ENCODE results near the gene TRIM24. TPM values are rescaled to one million over a fixed set of nuclear protein-coding genes. Genes with fewer than 3 reads are reported as not detected.

TRIM24 gene
- total RNA-seq, 1 experiment from 2014 or later: 113 TPM

DNA sequence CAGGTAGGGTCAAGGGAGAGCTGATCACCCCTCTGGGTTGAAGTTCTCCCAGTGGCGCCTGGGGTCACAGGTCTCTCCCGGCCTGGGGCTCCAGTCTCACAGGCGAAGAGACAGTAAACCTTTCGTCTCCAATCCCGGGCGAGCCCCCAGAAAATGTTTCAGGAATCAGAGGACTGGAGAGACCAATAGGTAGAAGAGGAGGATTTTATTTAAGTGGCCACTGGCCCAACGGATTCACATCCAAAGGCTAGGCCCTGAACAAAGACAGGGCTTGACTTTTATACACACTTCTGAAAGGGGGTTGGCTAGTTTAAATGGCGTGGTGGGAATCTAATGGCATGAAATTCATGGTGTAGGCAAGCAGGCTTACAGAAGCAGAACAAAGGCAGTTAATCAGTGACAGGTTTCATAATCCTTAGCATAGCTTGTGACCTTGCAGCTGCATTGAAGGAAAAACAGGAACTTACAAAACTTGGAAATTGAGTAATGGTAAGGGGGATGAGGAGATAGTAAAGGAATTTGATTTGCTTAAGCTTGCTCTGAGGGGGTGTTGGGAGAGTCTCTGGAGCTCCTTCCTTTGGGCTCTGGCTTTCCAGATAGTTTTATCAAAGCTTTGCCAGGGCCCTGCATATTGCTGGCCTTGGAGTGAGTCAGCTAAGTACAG, 105.5 kb downstream of the TRIM24 start:
- peak; percentile 71 for TF ChIP-seq GABPB1 (CRISPR knock-in tag; IDR thresholded peaks at IDR 0.05)
- TF ChIP-seq, protein P1, sequence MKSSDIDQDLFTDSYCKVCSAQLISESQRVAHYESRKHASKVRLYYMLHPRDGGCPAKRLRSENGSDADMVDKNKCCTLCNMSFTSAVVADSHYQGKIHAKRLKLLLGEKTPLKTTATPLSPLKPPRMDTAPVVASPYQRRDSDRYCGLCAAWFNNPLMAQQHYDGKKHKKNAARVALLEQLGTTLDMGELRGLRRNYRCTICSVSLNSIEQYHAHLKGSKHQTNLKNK (CRISPR knock-in tag; IDR thresholded peaks at IDR 0.05): no peak
- peaks cover 46% of the 10 kb centered on the region for H3K9me3 Mint-ChIP-seq
- no peak overlapping the region for H3K4me3 Mint-ChIP-seq
- peak; percentile 18 for DNase-seq (ENCODE audit: low spot score)
- H3K27me3 Mint-ChIP-seq (ENCODE audit: low read depth): no peaks in the 10 kb centered on the region
- H3K4me1 Mint-ChIP-seq: no peaks in the 10 kb centered on the region
- ChIA-PET POLR2A (no interaction called here), CTCF (no interaction called here)
- no peak overlapping the region for H3K27ac Mint-ChIP-seq
- no peak for ATAC-seq
- H3K36me3 Mint-ChIP-seq: peaks cover 94% of the 10 kb centered on the region

DNA sequence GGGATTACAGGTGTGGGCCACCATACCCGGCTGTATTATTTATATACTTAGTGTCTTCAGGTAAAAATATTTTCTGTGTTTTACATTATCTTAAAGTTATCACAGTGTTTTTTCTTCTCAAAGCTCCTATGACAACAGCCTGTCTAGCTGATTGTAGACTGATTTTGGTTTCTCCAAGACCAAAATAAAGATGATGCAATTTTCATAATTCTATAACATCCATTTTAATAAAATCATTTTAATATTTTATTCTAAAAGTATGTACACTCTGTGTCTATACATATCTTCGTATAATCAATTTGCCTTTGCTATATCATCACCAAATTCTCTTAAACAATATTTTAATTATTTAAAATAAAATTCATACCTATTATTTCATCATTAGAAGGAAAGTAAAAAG, 108.6 kb downstream of the TRIM24 start:
- Mint-ChIP-seq H3K36me3 (peaks cover 90% of the 10 kb centered on the region), H3K4me3 (no peak overlapping the region), H3K27me3 (ENCODE audit: low read depth) (no peaks in the 10 kb centered on the region), H3K4me1 (no peaks in the 10 kb centered on the region), H3K27ac (no peak overlapping the region), H3K9me3 (peaks cover 25% of the 10 kb centered on the region)
- ATAC-seq (no peak), DNase-seq (ENCODE audit: low spot score) (no peak)
- CTCF ChIA-PET: no interaction called here
- TF ChIP-seq, protein P2, sequence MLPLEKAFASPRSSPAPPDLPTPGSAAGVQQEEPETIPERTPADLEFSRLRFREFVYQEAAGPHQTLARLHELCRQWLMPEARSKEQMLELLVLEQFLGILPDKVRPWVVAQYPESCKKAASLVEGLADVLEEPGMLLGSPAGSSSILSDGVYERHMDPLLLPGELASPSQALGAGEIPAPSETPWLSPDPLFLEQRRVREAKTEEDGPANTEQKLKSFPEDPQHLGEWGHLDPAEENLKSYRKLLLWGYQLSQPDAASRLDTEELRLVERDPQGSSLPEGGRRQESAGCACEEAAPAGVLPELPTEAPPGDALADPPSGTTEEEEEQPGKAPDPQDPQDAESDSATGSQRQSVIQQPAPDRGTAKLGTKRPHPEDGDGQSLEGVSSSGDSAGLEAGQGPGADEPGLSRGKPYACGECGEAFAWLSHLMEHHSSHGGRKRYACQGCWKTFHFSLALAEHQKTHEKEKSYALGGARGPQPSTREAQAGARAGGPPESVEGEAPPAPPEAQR (CRISPR knock-in tag; IDR thresholded peaks at IDR 0.05): no peak
- TF ChIP-seq EMX1 (CRISPR knock-in tag; IDR thresholded peaks at IDR 0.05) (no peak), ESRRA (CRISPR knock-in tag; IDR thresholded peaks at IDR 0.05; ENCODE audit: borderline replicate concordance) (no peak), CREB1 (CRISPR knock-in tag; IDR thresholded peaks at IDR 0.05) (no peak), ATF1 (CRISPR knock-in tag; IDR thresholded peaks at IDR 0.05) (no peak), SOX15 (CRISPR knock-in tag; IDR thresholded peaks at IDR 0.05) (no peak), NR3C1 (CRISPR knock-in tag; conservative IDR thresholded peaks at IDR 0.05; ENCODE audit: low read depth) (no peak)
- TF ChIP-seq, protein P3, sequence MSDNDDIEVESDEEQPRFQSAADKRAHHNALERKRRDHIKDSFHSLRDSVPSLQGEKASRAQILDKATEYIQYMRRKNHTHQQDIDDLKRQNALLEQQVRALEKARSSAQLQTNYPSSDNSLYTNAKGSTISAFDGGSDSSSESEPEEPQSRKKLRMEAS (CRISPR knock-in tag; IDR thresholded peaks at IDR 0.05): no peak
- POLR2A ChIA-PET: no interaction called here

DNA sequence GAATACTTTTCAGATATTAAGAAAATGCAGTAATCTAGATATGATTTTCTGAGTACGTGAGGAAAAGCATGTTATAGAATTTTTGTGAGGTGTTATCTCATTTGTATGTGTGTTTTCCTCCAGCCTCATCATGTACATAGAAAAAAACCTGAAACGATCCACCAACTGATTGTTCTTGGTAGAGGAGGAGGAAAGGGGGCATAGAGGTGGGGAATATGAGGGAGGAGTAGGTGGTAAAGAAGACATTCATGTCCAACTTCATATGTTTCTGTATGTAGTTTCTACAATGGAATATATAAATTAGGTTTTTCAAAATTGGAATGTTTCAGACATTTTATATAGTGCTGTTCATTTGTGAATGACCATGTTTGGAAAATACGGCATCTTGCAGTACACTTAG, 109.4 kb downstream of the TRIM24 start:
- POLR2A ChIA-PET: no interaction called here
- CTCF ChIA-PET: no interaction called here
- peaks cover 18% of the 10 kb centered on the region for H3K9me3 Mint-ChIP-seq
- no peak overlapping the region for H3K27ac Mint-ChIP-seq
- H3K36me3 Mint-ChIP-seq: peaks cover 90% of the 10 kb centered on the region
- no peak overlapping the region for H3K4me3 Mint-ChIP-seq
- ATAC-seq (no peak), DNase-seq (ENCODE audit: low spot score) (no peak)
- H3K27me3 Mint-ChIP-seq (ENCODE audit: low read depth): no peaks in the 10 kb centered on the region
- H3K4me1 Mint-ChIP-seq: no peaks in the 10 kb centered on the region
- no peak for TF ChIP-seq USF1 (CRISPR knock-in tag; IDR thresholded peaks at IDR 0.05)
- TF ChIP-seq SMAD3 (CRISPR knock-in tag; IDR thresholded peaks at IDR 0.05; ENCODE audit: borderline replicate concordance): no peak
- TF ChIP-seq HMGA2 (CRISPR knock-in tag; IDR thresholded peaks at IDR 0.05): no peak
- no peak for TF ChIP-seq NFYB (CRISPR knock-in tag; conservative IDR thresholded peaks at IDR 0.05; ENCODE audit: low read depth)
- TF ChIP-seq ZNF232 (CRISPR knock-in tag; IDR thresholded peaks at IDR 0.05): no peak
- no peak for TF ChIP-seq ETV6 (CRISPR knock-in tag; IDR thresholded peaks at IDR 0.05)
- TF ChIP-seq, protein P1 (CRISPR knock-in tag; IDR thresholded peaks at IDR 0.05): no peak
- TF ChIP-seq, protein P4, sequence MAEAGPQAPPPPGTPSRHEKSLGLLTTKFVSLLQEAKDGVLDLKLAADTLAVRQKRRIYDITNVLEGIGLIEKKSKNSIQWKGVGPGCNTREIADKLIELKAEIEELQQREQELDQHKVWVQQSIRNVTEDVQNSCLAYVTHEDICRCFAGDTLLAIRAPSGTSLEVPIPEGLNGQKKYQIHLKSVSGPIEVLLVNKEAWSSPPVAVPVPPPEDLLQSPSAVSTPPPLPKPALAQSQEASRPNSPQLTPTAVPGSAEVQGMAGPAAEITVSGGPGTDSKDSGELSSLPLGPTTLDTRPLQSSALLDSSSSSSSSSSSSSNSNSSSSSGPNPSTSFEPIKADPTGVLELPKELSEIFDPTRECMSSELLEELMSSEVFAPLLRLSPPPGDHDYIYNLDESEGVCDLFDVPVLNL (CRISPR knock-in tag; IDR thresholded peaks at IDR 0.05; ENCODE audit: borderline replicate concordance, low read depth): no peak
- no peak for TF ChIP-seq ATF3 (CRISPR knock-in tag; conservative IDR thresholded peaks at IDR 0.05)
- TF ChIP-seq MLX (CRISPR knock-in tag; IDR thresholded peaks at IDR 0.05): no peak
- TF ChIP-seq ZNF512 (CRISPR knock-in tag; IDR thresholded peaks at IDR 0.05; ENCODE audit: borderline replicate concordance): no peak
- no peak for TF ChIP-seq ZBTB21 (CRISPR knock-in tag; IDR thresholded peaks at IDR 0.05; ENCODE audit: borderline replicate concordance)
- TF ChIP-seq ZNF671 (CRISPR knock-in tag; IDR thresholded peaks at IDR 0.05): no peak
- no peak for TF ChIP-seq CREM (CRISPR knock-in tag; IDR thresholded peaks at IDR 0.05)
- TF ChIP-seq ELF4 (CRISPR knock-in tag; IDR thresholded peaks at IDR 0.05; ENCODE audit: low read depth): no peak

Data from WTC11 (cell line).